Measurements from ENCODE around the gene RNLS. TPM values are rescaled to one million over a fixed set of nuclear protein-coding genes. Genes with fewer than 3 reads are reported as not detected.
"Not testable (repeated sequence)": the region's sequence is repeated elsewhere in the genome, so short reads cannot be mapped to it uniquely, and the experiment has no call there.

The RNLS gene
- total RNA-seq, 1 experiment from 2014 or later = not detected

DNA sequence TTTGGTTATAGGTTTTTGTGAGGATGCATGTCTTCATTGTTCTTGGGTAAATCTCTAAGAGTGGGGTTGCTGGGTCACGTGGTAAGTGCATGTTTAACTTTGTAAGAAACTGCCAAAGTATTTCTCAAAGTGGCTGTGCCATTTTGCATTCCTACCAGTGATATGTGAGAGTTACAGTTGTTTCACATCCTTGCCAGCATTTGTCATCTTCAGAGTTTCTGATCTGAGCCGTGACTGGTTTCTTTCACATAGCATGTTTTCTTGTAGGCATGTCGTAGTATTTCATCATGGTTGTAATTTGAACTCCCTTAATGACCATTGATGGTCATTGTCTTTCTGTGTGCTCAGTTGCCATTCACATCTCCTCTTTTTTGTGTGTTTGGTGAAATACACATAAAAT is 286.0 kb downstream of the RNLS start:
- Histone ChIP-seq H3K9me3 (replicated peaks) (no peaks in the 10 kb centered on the region), H3K27me3 (no peaks in the 10 kb centered on the region), H3K4me3 (no peak overlapping the region), H3K36me3 (no peaks in the 10 kb centered on the region), H3K27ac (no peak overlapping the region), H3K4me1 (no peaks in the 10 kb centered on the region)
- no peak for DNase-seq

DNA sequence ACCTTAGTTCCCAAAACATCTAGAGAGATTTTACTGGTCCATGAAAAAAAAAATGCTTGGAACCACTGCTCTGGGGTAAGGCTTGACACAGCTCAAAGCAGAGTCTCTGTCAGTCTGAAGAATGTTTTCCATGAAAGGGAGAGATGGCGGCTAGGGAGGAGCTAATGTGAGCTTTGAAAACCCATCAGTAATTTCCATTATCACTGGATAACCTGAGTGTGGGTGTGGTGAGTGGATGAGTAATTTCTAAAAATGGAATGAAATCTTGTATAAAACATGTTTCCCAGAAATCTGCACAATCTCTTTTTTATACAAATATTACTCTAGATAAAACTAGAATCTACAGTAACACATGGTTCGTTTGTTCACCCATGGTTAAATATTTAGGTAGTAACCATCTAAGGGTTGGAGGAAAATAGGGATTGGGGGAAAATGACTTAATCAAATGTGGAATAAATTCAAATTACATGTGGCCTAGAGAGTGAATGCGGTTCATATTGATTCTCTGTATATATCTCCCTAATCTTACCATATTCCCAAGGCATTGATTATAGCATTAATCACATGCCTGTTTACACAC is 289.4 kb downstream of the RNLS start:
- no peaks in the 10 kb centered on the region for H3K9me3 ChIP-seq (replicated peaks)
- H3K27me3 ChIP-seq = no peaks in the 10 kb centered on the region
- no peaks in the 10 kb centered on the region for H3K4me1 ChIP-seq
- no peak overlapping the region for H3K27ac ChIP-seq
- H3K36me3 ChIP-seq = no peaks in the 10 kb centered on the region
- no peak overlapping the region for H3K4me3 ChIP-seq
- DNase-seq = no peak

- Histone ChIP-seq H3K27ac (no peak overlapping the region), H3K27me3 (no peaks in the 10 kb centered on the region), H3K36me3 (no peaks in the 10 kb centered on the region), H3K4me1 (no peaks in the 10 kb centered on the region), H3K4me3 (no peak overlapping the region), H3K9me3 (replicated peaks) (no peaks in the 10 kb centered on the region)
- DNase-seq = no peak
Observed at GRCh38 chr10:88293073-88293472, 290.0 kb downstream of the RNLS start.

DNA sequence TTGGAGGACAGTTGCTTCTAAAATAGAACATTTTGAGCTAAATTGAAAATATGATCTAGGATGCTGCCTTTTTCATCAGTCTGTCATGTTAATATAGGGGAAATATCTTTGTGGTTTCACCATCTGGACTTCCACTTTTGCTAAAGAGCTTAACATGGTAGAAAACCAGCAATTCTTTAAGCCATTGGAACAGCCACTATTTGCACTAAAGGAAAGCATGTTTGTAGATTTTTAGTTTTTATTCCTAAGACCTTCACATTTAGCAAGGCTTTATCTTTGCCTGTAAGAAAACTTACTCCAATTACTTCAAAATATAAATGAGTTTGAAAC is 291.0 kb downstream of the RNLS start:
- H3K27ac ChIP-seq = no peak overlapping the region
- no peaks in the 10 kb centered on the region for H3K9me3 ChIP-seq (replicated peaks)
- H3K4me1 ChIP-seq = no peaks in the 10 kb centered on the region
- DNase-seq = no peak
- no peaks in the 10 kb centered on the region for H3K36me3 ChIP-seq
- no peak overlapping the region for H3K4me3 ChIP-seq
- no peaks in the 10 kb centered on the region for H3K27me3 ChIP-seq

DNA sequence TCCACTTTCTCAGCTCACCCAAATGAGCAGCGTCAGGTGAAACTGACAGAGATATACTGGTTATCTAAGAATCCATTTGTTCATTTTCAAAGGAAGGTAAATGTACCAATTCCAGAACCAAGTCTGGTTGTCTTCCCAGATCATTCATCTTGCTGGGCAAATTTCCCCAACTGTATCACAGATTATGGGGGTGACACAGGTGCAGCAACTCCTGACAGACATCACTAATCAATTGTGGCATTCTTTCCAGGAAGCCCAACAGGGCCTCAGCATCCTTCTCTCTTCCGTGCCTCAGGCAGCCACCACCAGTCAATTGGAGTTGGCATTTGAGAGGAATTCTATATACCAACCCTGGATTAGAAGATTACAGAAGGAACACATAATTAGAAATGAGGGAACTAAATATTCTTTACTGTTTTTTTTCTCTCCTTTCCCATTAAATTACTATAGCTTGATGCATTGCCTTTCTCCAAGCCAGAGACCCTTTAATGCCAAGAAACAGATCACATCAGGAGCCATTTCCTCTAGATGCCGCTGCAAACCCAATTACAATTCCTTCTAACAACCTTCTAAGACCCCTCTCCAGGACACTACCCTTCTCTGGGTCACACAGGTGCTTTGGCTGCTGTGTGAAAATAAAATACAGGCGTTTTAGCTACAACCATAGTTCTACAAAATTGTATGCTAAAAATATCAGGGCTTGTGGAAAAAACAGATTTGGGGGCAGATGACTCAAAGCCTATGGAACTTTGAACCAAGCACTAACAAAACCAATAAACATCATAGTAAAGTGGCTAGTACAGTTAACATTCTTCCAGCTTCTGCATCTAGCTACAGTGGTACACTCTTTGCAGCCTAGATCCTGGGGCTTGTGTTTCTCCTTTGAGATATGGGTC is 291.6 kb downstream of the RNLS start:
- Histone ChIP-seq H3K36me3 (no peaks in the 10 kb centered on the region), H3K9me3 (replicated peaks) (no peaks in the 10 kb centered on the region), H3K4me3 (no peak overlapping the region), H3K4me1 (no peaks in the 10 kb centered on the region), H3K27me3 (no peaks in the 10 kb centered on the region), H3K27ac (no peak overlapping the region)
- no peak for DNase-seq

- Histone ChIP-seq H3K4me3 (no peak overlapping the region), H3K4me1 (no peaks in the 10 kb centered on the region), H3K9me3 (replicated peaks) (no peaks in the 10 kb centered on the region), H3K27ac (no peak overlapping the region), H3K27me3 (no peaks in the 10 kb centered on the region), H3K36me3 (no peaks in the 10 kb centered on the region)
- DNase-seq = no peak
Observed at GRCh38 chr10:88289342-88289741, 293.8 kb downstream of the RNLS start.

GRCh38 chr10:88288320-88289059 is 294.6 kb downstream of the RNLS start:
- no peak for DNase-seq
- Histone ChIP-seq H3K36me3 (no peaks in the 10 kb centered on the region), H3K4me3 (no peak overlapping the region)

DNA sequence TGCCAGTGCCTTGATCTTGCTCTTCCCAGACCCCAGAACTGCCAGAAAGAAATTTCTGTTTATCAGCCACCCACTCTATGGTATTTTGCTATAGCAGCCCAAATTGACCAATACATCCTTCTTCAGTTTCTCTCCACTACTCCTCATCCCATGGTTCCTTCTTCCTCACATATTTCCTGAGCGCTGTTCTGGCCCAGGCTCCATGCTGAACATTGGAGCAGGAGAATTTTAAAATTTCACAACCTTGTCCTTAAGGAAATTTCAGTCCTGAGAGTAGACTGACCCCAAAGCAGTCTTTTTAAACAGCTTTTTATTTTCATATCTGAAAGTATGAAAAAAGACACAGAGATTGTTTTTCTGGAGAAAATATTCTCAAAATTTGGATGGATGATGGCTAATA is 297.1 kb downstream of the RNLS start:
- Histone ChIP-seq H3K4me1 (no peaks in the 10 kb centered on the region), H3K9me3 (replicated peaks) (no peaks in the 10 kb centered on the region), H3K27me3 (no peaks in the 10 kb centered on the region)

More at GRCh38 chr10:88288320-88289059, 294.6 kb downstream of the RNLS start:
- Histone ChIP-seq H3K27ac (no peak overlapping the region), H3K4me1 (no peaks in the 10 kb centered on the region), H3K27me3 (no peaks in the 10 kb centered on the region), H3K9me3 (replicated peaks) (no peaks in the 10 kb centered on the region)

GRCh38 chr10:88281592-88282347 is 301.3 kb downstream of the RNLS start:
- Histone ChIP-seq H3K27me3 (no peaks in the 10 kb centered on the region), H3K9me3 (replicated peaks) (no peaks in the 10 kb centered on the region), H3K27ac (no peak overlapping the region), H3K4me1 (no peaks in the 10 kb centered on the region), H3K36me3 (no peaks in the 10 kb centered on the region), H3K4me3 (no peak overlapping the region)
- DNase-seq = no peak

More for the DNA sequence above, 297.1 kb downstream of the RNLS start:
- H3K27ac ChIP-seq = no peak overlapping the region
- no peak for DNase-seq
- H3K4me3 ChIP-seq = no peak overlapping the region
- no peaks in the 10 kb centered on the region for H3K36me3 ChIP-seq

GRCh38 chr10:88280518-88280917 is 302.6 kb downstream of the RNLS start:
- no peaks in the 10 kb centered on the region for H3K27me3 ChIP-seq
- no peak overlapping the region for H3K4me3 ChIP-seq
- H3K36me3 ChIP-seq = no peaks in the 10 kb centered on the region
- H3K27ac ChIP-seq = no peak overlapping the region
- H3K4me1 ChIP-seq = no peaks in the 10 kb centered on the region
- no peak for DNase-seq
- H3K9me3 ChIP-seq (replicated peaks) = no peaks in the 10 kb centered on the region

- no peaks in the 10 kb centered on the region for H3K27me3 ChIP-seq
- DNase-seq = no peak
- no peaks in the 10 kb centered on the region for H3K4me1 ChIP-seq
- H3K4me3 ChIP-seq = no peak overlapping the region
- no peak overlapping the region for H3K27ac ChIP-seq
- no peaks in the 10 kb centered on the region for H3K36me3 ChIP-seq
- H3K9me3 ChIP-seq (replicated peaks) = no peaks in the 10 kb centered on the region
Observed at GRCh38 chr10:88278912-88279311, 304.2 kb downstream of the RNLS start.

GRCh38 chr10:88276945-88277344 is 306.2 kb downstream of the RNLS start:
- DNase-seq; H3K9me3 ChIP-seq (replicated peaks); H3K36me3 ChIP-seq; H3K27me3 ChIP-seq; H3K4me3 ChIP-seq; H3K4me1 ChIP-seq; H3K27ac ChIP-seq: not testable (repeated sequence)

- Histone ChIP-seq H3K9me3 (replicated peaks) (no peaks in the 10 kb centered on the region), H3K4me3 (no peak overlapping the region), H3K36me3 (no peaks in the 10 kb centered on the region), H3K27ac (no peak overlapping the region), H3K4me1 (no peaks in the 10 kb centered on the region), H3K27me3 (no peaks in the 10 kb centered on the region)
- DNase-seq = no peak
Observed at GRCh38 chr10:88274286-88274685, 308.8 kb downstream of the RNLS start.

- no peaks in the 10 kb centered on the region for H3K4me1 ChIP-seq
- DNase-seq = no peak
- H3K27ac ChIP-seq = no peak overlapping the region
- H3K36me3 ChIP-seq = no peaks in the 10 kb centered on the region
- H3K9me3 ChIP-seq (replicated peaks) = no peaks in the 10 kb centered on the region
- no peak overlapping the region for H3K4me3 ChIP-seq
- no peaks in the 10 kb centered on the region for H3K27me3 ChIP-seq
Observed at GRCh38 chr10:88273567-88273966, 309.6 kb downstream of the RNLS start.
